WERI-Rb-1 (cell line): ENCODE measurements around the gene GMDS.
A peak's percentile ranks its signal among the peaks of the same experiment; 100 is the strongest.

ENCODE experiments used
- DNase-seq: peaks from one replicate; pipeline ENCODE4 v3.0.0-alpha.2; 2020
- H3K27ac ChIP-seq: fragments of 250-450 bp; sonication (Bioruptor Pico); 2 replicates; pipeline ENCODE4 v1.5.1; 2020; ENCODE audit warnings: mild to moderate bottlenecking, moderate library complexity
- H3K27me3 ChIP-seq: fragments of 250-450 bp; sonication (Bioruptor Pico); 2 replicates; pipeline ENCODE4 v1.5.1; 2021; ENCODE audit warnings: mild to moderate bottlenecking, low read depth, moderate library complexity; ENCODE audit not compliant: insufficient read depth, severe bottlenecking
- H3K36me3 ChIP-seq: fragments of 250-450 bp; sonication (Bioruptor Pico); 2 replicates; pipeline ENCODE4 v1.5.1; 2020; ENCODE audit warnings: mild to moderate bottlenecking, moderate library complexity
- H3K4me3 ChIP-seq: 2 replicates; pipeline ENCODE4 v1.5.1; 2011; ENCODE audit warnings: low read depth, mild to moderate bottlenecking, control low read depth, low read length
- H3K9me3 ChIP-seq: fragments of 250-450 bp; sonication (Bioruptor Pico); 2 replicates; pipeline ENCODE4 v1.5.1; 2021; ENCODE audit warnings: mild to moderate bottlenecking, moderate library complexity; ENCODE audit not compliant: severe bottlenecking
- TF ChIP-seq, protein P1 (sequence below): IDR thresholded peaks from 2 replicates; pipeline ENCODE4 v1.5.1; 2011; ENCODE audit warnings: low read depth, mild to moderate bottlenecking, control low read depth, inconsistent platforms, low read length

The GMDS gene

DNA sequence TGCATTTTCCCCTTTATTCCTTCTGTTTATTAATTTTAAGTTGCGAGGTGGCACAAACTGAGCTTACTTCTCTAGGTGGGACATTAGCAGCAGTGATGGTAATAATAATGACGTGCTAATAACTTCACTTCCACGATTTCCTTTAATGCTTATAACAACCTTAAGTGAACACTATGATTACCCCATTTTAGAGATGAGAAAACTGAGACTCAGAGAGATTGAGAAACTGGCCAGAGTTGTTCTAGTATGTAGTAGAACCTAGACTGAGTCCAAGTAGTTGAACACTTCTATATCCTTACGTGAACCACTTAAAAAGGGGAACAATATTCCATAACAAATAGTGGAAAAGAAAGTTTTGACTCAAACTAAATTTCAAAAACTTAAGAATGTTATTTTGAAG, 297.5 kb downstream of the GMDS start:
- Histone ChIP-seq H3K4me3 (no peak overlapping the region), H3K36me3 (no peaks in the 10 kb centered on the region), H3K27ac (no peak overlapping the region), H3K27me3 (no peaks in the 10 kb centered on the region), H3K9me3 (no peaks in the 10 kb centered on the region)
- TF ChIP-seq, protein P1, sequence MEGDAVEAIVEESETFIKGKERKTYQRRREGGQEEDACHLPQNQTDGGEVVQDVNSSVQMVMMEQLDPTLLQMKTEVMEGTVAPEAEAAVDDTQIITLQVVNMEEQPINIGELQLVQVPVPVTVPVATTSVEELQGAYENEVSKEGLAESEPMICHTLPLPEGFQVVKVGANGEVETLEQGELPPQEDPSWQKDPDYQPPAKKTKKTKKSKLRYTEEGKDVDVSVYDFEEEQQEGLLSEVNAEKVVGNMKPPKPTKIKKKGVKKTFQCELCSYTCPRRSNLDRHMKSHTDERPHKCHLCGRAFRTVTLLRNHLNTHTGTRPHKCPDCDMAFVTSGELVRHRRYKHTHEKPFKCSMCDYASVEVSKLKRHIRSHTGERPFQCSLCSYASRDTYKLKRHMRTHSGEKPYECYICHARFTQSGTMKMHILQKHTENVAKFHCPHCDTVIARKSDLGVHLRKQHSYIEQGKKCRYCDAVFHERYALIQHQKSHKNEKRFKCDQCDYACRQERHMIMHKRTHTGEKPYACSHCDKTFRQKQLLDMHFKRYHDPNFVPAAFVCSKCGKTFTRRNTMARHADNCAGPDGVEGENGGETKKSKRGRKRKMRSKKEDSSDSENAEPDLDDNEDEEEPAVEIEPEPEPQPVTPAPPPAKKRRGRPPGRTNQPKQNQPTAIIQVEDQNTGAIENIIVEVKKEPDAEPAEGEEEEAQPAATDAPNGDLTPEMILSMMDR: no peak
- DNase-seq: no peak

DNA sequence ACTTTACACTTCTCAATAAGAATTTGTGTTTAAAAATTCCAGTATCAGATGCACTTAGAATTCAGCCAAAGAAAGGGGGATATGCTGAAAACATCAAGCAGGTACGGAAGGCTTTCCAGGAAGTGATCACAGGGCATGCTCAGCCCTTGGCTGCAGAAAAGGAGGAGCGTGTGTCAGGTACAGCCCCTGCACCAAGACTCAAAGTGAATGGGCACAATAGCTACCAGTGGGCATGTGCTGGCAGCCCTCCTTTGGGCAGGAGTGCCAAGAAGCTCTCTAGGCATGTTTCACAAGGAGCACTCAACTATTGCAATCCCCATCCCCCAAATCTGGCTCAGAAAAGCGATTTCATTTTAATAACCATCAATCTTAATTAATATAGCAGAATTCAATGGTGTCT, 298.8 kb downstream of the GMDS start:
- no peaks in the 10 kb centered on the region for H3K9me3 ChIP-seq
- TF ChIP-seq, protein P1: no peak
- H3K27ac ChIP-seq: no peak overlapping the region
- DNase-seq: no peak
- no peak overlapping the region for H3K4me3 ChIP-seq
- no peaks in the 10 kb centered on the region for H3K36me3 ChIP-seq
- H3K27me3 ChIP-seq: peaks cover 2% of the 10 kb centered on the region

DNA sequence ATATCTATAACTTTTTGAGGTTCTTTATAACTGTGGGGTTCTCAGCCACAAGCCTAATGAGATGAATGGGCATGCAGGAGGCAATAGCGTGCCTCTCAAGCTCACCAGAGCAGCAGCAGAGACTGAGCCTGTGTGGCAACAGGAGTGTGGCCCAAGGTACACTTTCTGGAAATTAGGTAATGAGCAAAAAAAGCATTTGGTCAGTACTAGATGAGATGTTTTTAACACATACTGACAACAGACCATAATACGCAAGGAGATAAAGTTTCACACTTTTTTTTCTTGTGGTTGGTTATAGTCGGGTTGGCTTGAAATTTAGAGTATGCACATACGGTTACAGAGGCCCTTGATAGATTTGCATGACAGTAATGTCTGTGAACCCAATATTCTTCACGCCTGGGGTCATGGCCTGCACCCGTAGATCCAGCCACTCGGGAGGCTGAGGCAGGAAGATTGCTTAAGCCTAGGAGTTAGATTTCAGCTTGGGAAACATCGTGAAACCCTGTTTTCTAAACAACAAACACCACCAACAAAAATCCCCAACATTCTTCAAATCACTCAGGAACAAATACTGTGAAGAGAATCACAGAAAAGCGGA, 300.1 kb downstream of the GMDS start:
- no peak overlapping the region for H3K27ac ChIP-seq
- DNase-seq: no peak
- no peaks in the 10 kb centered on the region for H3K9me3 ChIP-seq
- TF ChIP-seq, protein P1: no peak
- H3K36me3 ChIP-seq: no peaks in the 10 kb centered on the region
- H3K4me3 ChIP-seq: no peak overlapping the region
- peaks cover 5% of the 10 kb centered on the region for H3K27me3 ChIP-seq

DNA sequence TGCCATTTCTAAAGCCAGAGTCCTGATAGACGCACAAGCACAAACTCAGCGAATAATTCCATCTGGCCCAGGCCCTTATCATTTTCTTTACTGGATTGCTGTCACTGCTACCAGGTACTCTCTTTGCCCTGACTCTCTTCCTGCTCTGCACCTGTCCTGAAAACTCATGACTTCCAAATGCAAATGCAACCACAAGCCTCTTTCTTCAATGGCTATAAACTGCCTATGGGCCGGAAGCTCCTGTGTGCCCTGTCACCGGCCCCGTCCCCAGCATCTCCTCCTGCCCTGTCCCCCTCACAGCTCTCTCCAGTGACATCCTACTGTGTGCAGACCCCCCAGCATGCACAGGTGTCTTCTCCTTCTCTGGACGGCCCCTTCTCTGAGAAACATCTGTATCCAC, 302.6 kb downstream of the GMDS start:
- no peaks in the 10 kb centered on the region for H3K9me3 ChIP-seq
- TF ChIP-seq, protein P1: no peak
- peaks cover 5% of the 10 kb centered on the region for H3K27me3 ChIP-seq
- DNase-seq: no peak
- no peak overlapping the region for H3K4me3 ChIP-seq
- H3K27ac ChIP-seq: no peak overlapping the region
- H3K36me3 ChIP-seq: no peaks in the 10 kb centered on the region

DNA sequence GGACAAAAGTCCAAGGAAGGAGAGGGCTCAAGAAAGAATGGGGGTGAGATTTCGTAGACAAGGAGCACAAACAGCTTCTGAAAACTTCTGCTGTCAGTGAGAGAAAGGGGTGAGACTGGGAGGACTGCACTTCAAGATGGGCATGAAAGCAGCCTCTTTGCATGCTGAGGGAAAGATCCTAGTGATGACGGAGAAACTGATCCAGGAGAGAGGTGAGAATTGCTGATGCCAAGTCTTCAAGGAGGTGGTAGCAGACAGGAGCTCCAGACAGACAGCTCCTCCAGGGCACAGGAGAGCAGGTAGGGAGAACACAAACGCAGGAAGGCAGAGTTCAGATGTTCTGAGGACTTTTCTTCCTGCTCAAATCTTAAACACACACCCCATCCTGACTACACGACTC, 303.9 kb downstream of the GMDS start:
- Histone ChIP-seq H3K4me3 (no peak overlapping the region), H3K27me3 (peaks cover 5% of the 10 kb centered on the region), H3K27ac (no peak overlapping the region), H3K9me3 (no peaks in the 10 kb centered on the region), H3K36me3 (no peaks in the 10 kb centered on the region)
- DNase-seq: no peak
- TF ChIP-seq, protein P1: no peak

DNA sequence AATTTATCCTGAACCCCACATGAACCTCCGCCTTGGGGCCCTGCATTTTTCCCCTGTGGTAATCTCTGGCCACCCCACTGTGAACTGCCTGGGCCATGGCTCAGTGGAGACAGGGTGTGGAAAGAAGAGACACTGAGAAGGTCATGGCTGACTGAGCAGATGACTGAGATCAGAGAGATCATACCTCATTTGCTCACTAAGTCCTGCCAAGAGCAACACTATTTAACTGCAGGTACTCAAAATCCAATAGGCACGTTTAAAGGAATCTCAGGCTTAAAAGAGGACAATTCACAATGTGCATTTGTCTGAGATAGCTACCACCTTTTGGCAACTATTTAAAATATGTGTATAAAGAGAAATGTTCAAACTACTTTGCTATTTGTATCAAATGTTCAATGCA, 305.0 kb downstream of the GMDS start:
- Histone ChIP-seq H3K4me3 (no peak overlapping the region), H3K27me3 (peaks cover 5% of the 10 kb centered on the region), H3K9me3 (no peaks in the 10 kb centered on the region), H3K27ac (no peak overlapping the region), H3K36me3 (no peaks in the 10 kb centered on the region)
- TF ChIP-seq, protein P1: no peak
- DNase-seq: peak; percentile 82
